Liver (tissue), 3 donors: ENCODE measurements around the gene TPRG1L.

Experiments
- FOXA1 ChIP-seq: IDR thresholded peaks from 2 replicates; pipeline ENCODE4 v1.6.1; 2016; ENCODE audit warnings: antibody characterized with exemption
- GABPA ChIP-seq, 2 donors: IDR thresholded peaks in 1 of 2; conservative IDR thresholded peaks in 1 of 2; 2 replicates each; pipeline ENCODE4 v1.6.1; 2016; ENCODE audit warnings: antibody characterized with exemption in 2 of 2, mild to moderate bottlenecking in 1 of 2, moderate library complexity in 1 of 2
- HNF4G ChIP-seq: IDR thresholded peaks from 2 replicates; pipeline ENCODE4 v1.6.1; 2016; ENCODE audit warnings: antibody characterized with exemption
- JUND ChIP-seq, 2 donors: IDR thresholded peaks; 2 replicates each; pipeline ENCODE4 v1.6.1; 2016; ENCODE audit warnings: antibody characterized with exemption in 2 of 2
- NR2F2 ChIP-seq: IDR thresholded peaks from 2 replicates; pipeline ENCODE4 v1.6.1; 2016; ENCODE audit warnings: antibody characterized with exemption
- RAD21 ChIP-seq, 2 donors: IDR thresholded peaks; 2 replicates each; pipeline ENCODE4 v1.6.1; 2016; ENCODE audit warnings: antibody characterized with exemption in 2 of 2, mild to moderate bottlenecking in 2 of 2
- RXRA ChIP-seq, 2 donors: IDR thresholded peaks; 2 replicates each; pipeline ENCODE4 v1.6.1; 2017 to 2018; ENCODE audit warnings: antibody characterized with exemption in 2 of 2, mild to moderate bottlenecking in 1 of 2
- SP1 ChIP-seq: IDR thresholded peaks from 2 replicates; pipeline ENCODE4 v1.6.1; 2018; ENCODE audit warnings: antibody characterized with exemption, mild to moderate bottlenecking
- TAF1 ChIP-seq: conservative IDR thresholded peaks from 2 replicates; pipeline ENCODE4 v1.6.1; 2016; ENCODE audit warnings: antibody characterized with exemption, mild to moderate bottlenecking
- YY1 ChIP-seq: IDR thresholded peaks from 2 replicates; pipeline ENCODE4 v1.6.1; 2016; ENCODE audit warnings: antibody characterized with exemption, mild to moderate bottlenecking
- TF ChIP-seq, protein P1 (sequence below): fragments of 150-350 bp; IDR thresholded peaks from 2 replicates; pipeline ENCODE4 v1.5.1; 2017; ENCODE audit warnings: improper control_type of control experiment, low read depth, low read length; ENCODE audit not compliant: missing input control
- TF ChIP-seq, protein P2 (sequence below): IDR thresholded peaks from 2 replicates; pipeline ENCODE4 v1.6.1; 2016; ENCODE audit warnings: antibody characterized with exemption, mild to moderate bottlenecking
- TF ChIP-seq, protein P3 (sequence below): IDR thresholded peaks from 2 replicates; pipeline ENCODE4 v1.6.1; 2016; ENCODE audit warnings: antibody characterized with exemption
- TF ChIP-seq, protein P4 (sequence below): IDR thresholded peaks from 2 replicates; pipeline ENCODE4 v1.6.1; 2016; ENCODE audit warnings: antibody characterized with exemption
- donor health status: healthy.
- donor health status: healthy.

DNA sequence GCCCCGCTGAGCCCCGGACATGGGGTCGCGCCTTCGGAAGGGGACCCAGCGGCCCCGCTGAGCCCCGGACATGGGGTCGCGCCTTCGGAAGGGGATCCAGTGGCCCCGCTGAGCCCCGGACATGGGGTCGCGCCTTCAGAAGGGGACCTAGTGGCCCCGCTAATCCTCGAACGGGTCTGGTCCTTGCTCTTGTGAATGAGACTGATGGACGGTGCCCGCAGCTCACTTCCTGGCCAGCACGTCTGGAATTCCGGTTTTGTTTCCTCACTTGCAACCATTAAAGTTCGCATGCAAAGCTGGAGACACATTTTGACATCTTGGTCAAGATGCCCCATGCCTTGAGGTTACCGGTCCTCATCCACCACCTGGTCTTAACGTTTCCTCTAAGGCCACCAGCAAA lies 19.5 kb downstream of the TPRG1L start:
- TF ChIP-seq, protein P1, sequence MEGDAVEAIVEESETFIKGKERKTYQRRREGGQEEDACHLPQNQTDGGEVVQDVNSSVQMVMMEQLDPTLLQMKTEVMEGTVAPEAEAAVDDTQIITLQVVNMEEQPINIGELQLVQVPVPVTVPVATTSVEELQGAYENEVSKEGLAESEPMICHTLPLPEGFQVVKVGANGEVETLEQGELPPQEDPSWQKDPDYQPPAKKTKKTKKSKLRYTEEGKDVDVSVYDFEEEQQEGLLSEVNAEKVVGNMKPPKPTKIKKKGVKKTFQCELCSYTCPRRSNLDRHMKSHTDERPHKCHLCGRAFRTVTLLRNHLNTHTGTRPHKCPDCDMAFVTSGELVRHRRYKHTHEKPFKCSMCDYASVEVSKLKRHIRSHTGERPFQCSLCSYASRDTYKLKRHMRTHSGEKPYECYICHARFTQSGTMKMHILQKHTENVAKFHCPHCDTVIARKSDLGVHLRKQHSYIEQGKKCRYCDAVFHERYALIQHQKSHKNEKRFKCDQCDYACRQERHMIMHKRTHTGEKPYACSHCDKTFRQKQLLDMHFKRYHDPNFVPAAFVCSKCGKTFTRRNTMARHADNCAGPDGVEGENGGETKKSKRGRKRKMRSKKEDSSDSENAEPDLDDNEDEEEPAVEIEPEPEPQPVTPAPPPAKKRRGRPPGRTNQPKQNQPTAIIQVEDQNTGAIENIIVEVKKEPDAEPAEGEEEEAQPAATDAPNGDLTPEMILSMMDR, result no peak
- TF ChIP-seq YY1 (no peak), SP1 (no peak), RAD21 (IDR thresholded peaks at IDR 0.05) (no peak), JUND (IDR thresholded peaks at IDR 0.05) (no peak), RXRA (IDR thresholded peaks at IDR 0.05) (no peak), GABPA (IDR thresholded peaks at IDR 0.05 in 1 of 2, conservative IDR thresholded peaks at IDR 0.05 in 1 of 2) (no peak), HNF4G (no peak), FOXA1 (no peak), NR2F2 (no peak), TAF1 (no peak)
- TF ChIP-seq, protein P2, sequence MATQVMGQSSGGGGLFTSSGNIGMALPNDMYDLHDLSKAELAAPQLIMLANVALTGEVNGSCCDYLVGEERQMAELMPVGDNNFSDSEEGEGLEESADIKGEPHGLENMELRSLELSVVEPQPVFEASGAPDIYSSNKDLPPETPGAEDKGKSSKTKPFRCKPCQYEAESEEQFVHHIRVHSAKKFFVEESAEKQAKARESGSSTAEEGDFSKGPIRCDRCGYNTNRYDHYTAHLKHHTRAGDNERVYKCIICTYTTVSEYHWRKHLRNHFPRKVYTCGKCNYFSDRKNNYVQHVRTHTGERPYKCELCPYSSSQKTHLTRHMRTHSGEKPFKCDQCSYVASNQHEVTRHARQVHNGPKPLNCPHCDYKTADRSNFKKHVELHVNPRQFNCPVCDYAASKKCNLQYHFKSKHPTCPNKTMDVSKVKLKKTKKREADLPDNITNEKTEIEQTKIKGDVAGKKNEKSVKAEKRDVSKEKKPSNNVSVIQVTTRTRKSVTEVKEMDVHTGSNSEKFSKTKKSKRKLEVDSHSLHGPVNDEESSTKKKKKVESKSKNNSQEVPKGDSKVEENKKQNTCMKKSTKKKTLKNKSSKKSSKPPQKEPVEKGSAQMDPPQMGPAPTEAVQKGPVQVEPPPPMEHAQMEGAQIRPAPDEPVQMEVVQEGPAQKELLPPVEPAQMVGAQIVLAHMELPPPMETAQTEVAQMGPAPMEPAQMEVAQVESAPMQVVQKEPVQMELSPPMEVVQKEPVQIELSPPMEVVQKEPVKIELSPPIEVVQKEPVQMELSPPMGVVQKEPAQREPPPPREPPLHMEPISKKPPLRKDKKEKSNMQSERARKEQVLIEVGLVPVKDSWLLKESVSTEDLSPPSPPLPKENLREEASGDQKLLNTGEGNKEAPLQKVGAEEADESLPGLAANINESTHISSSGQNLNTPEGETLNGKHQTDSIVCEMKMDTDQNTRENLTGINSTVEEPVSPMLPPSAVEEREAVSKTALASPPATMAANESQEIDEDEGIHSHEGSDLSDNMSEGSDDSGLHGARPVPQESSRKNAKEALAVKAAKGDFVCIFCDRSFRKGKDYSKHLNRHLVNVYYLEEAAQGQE, result no peak
- TF ChIP-seq, protein P3, sequence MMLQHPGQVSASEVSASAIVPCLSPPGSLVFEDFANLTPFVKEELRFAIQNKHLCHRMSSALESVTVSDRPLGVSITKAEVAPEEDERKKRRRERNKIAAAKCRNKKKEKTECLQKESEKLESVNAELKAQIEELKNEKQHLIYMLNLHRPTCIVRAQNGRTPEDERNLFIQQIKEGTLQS, result no peak
- TF ChIP-seq, protein P4, sequence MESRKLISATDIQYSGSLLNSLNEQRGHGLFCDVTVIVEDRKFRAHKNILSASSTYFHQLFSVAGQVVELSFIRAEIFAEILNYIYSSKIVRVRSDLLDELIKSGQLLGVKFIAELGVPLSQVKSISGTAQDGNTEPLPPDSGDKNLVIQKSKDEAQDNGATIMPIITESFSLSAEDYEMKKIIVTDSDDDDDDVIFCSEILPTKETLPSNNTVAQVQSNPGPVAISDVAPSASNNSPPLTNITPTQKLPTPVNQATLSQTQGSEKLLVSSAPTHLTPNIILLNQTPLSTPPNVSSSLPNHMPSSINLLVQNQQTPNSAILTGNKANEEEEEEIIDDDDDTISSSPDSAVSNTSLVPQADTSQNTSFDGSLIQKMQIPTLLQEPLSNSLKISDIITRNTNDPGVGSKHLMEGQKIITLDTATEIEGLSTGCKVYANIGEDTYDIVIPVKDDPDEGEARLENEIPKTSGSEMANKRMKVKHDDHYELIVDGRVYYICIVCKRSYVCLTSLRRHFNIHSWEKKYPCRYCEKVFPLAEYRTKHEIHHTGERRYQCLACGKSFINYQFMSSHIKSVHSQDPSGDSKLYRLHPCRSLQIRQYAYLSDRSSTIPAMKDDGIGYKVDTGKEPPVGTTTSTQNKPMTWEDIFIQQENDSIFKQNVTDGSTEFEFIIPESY, result no peak
